Testis (tissue), 2 donors: Measurements from ENCODE around the gene FARS2.

Experiments
- CTCF ChIP-seq, 3 experiments: fragments of 450-650 bp in 2 of 3; fragments of 200-600 bp in 1 of 3; sonication (generic) in 1 of 3; IDR thresholded peaks; one replicate each; pipeline ENCODE4 v1.5.1; 2016 to 2019; ENCODE audit warnings: antibody characterized with exemption in 3 of 3, mild to moderate bottlenecking in 2 of 3, moderate library complexity in 1 of 3
- POLR2A ChIP-seq: fragments of 450-650 bp; IDR thresholded peaks from one replicate; pipeline ENCODE4 v1.6.1; 2017; ENCODE audit warnings: antibody characterized with exemption, mild to moderate bottlenecking, moderate library complexity

- no peak for TF ChIP-seq CTCF (IDR thresholded peaks at IDR 0.05)
- no peak for TF ChIP-seq POLR2A
Measured at GRCh38 chr6:5550631-5551030, 289.3 kb downstream of the FARS2 start.
